Measurements from ENCODE around the gene GRXCR2.

- TF ChIP-seq, protein P1, sequence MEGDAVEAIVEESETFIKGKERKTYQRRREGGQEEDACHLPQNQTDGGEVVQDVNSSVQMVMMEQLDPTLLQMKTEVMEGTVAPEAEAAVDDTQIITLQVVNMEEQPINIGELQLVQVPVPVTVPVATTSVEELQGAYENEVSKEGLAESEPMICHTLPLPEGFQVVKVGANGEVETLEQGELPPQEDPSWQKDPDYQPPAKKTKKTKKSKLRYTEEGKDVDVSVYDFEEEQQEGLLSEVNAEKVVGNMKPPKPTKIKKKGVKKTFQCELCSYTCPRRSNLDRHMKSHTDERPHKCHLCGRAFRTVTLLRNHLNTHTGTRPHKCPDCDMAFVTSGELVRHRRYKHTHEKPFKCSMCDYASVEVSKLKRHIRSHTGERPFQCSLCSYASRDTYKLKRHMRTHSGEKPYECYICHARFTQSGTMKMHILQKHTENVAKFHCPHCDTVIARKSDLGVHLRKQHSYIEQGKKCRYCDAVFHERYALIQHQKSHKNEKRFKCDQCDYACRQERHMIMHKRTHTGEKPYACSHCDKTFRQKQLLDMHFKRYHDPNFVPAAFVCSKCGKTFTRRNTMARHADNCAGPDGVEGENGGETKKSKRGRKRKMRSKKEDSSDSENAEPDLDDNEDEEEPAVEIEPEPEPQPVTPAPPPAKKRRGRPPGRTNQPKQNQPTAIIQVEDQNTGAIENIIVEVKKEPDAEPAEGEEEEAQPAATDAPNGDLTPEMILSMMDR (IDR thresholded peaks at IDR 0.05 in 2 of 3, conservative IDR thresholded peaks at IDR 0.05 in 1 of 3; ENCODE audit: borderline replicate concordance in 1 of 3, insufficient read depth in 1 of 3, low read depth in 2 of 3, low read length in 2 of 3) = no peak
- no peak for TF ChIP-seq SP1 (IDR thresholded peaks at IDR 0.05; ENCODE audit: low read depth)
- no peak for TF ChIP-seq FOSL1 (IDR thresholded peaks at IDR 0.05; ENCODE audit: low read depth)
- TF ChIP-seq, protein P2, sequence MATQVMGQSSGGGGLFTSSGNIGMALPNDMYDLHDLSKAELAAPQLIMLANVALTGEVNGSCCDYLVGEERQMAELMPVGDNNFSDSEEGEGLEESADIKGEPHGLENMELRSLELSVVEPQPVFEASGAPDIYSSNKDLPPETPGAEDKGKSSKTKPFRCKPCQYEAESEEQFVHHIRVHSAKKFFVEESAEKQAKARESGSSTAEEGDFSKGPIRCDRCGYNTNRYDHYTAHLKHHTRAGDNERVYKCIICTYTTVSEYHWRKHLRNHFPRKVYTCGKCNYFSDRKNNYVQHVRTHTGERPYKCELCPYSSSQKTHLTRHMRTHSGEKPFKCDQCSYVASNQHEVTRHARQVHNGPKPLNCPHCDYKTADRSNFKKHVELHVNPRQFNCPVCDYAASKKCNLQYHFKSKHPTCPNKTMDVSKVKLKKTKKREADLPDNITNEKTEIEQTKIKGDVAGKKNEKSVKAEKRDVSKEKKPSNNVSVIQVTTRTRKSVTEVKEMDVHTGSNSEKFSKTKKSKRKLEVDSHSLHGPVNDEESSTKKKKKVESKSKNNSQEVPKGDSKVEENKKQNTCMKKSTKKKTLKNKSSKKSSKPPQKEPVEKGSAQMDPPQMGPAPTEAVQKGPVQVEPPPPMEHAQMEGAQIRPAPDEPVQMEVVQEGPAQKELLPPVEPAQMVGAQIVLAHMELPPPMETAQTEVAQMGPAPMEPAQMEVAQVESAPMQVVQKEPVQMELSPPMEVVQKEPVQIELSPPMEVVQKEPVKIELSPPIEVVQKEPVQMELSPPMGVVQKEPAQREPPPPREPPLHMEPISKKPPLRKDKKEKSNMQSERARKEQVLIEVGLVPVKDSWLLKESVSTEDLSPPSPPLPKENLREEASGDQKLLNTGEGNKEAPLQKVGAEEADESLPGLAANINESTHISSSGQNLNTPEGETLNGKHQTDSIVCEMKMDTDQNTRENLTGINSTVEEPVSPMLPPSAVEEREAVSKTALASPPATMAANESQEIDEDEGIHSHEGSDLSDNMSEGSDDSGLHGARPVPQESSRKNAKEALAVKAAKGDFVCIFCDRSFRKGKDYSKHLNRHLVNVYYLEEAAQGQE (IDR thresholded peaks at IDR 0.05; ENCODE audit: low read depth) = no peak
These were observed 46.6 kb upstream of the GRXCR2 start for GRCh38 chr5:145919413-145919812.

Measured in HCT116 (cell line).